ENCODE results near the gene AKR1D1.

Gene AKR1D1

DNA sequence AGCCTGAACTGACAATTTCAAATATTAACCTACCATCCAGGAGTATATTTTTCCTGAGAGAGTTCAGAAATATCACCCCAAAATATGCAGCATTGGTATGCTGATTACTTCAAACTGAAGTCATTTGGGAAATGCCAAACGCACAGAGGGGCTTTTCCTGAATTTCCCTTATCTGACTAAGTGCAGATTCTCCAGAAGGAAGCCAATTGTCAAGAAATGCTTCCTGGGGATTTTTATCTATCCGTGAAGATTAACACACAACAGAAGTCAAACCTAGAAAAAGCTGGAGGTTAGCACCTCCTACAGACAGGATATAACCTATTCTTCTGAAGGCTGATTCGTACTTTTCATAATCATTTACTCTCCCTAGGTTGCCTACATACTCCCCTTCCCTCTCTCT, 91.0 kb downstream of the AKR1D1 start:
- DNase-seq (ENCODE audit: low read depth): no peak

DNA sequence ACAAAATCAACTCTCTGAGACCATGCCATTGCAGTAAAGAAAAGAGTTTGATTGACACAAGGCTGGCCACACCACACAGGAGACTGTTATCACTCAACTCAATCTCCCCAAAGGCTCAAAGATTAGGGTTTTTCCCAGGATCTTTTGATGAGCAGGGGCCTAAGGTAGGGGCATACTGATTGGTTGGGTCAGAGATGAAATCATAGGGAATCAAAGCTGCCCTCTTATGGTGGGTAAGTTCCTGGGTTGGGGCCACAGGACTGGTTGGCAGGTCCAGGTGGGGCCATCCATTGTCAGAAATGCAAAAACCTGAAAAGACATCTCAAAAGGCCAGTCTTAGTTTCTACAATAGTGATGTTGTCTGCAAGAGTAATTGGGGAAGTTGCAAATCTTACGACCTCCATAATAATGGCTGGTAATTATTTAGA, 91.6 kb downstream of the AKR1D1 start:
- no peak for DNase-seq (ENCODE audit: low read depth)

All from stimulated activated CD8-positive, alpha-beta memory T cell treated with anti-CD3 and anti-CD28 coated beads, Interleukin-12 subunit alpha, Interleukin-12 subunit beta, amount 100 ng/mL, for 1 hour (primary cell).